ENCODE results near the gene TRMT10B. TPM values are rescaled to one million over a fixed set of nuclear protein-coding genes. Genes with fewer than 3 reads are reported as not detected.

The TRMT10B gene
- total and polyA plus RNA-seq, 10 of the 15 experiments (the other 5 are each of a cell fraction or from before 2014, with no cell fraction given) = 3.7 to 11.7 (median 6.8) TPM

- TF ChIP-seq, protein P1, sequence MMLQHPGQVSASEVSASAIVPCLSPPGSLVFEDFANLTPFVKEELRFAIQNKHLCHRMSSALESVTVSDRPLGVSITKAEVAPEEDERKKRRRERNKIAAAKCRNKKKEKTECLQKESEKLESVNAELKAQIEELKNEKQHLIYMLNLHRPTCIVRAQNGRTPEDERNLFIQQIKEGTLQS (IDR thresholded peaks at IDR 0.05; ENCODE audit: borderline replicate concordance, extremely low read depth, low read depth, low read length) = no peak
- TF ChIP-seq IKZF2 (IDR thresholded peaks at IDR 0.05) (no peak), SPI1 (IDR thresholded peaks at IDR 0.05; ENCODE audit: borderline replicate concordance, insufficient read depth, low read depth, low read length) (peak; percentile 28; the same call in 1 of the 2 replicates), SUPT20H (IDR thresholded peaks at IDR 0.05; ENCODE audit: borderline replicate concordance, control insufficient read depth, low read depth, low read length) (no peak), MYC (IDR thresholded peaks at IDR 0.05; ENCODE audit: insufficient read depth, insufficient read length, insufficient replicate concordance, low read length, severe bottlenecking) (no peak), POLR2AphosphoS2 (IDR thresholded peaks at IDR 0.05; ENCODE audit: low read depth, low read length) (no peak), ATF7 (IDR thresholded peaks at IDR 0.05; ENCODE audit: low read depth) (peak; percentile 68; the same call in 1 of the 2 replicates), CHD1 (IDR thresholded peaks at IDR 0.05; ENCODE audit: low read depth, low read length) (no peak), KAT2A (conservative IDR thresholded peaks at IDR 0.05; ENCODE audit: control insufficient read depth, low read depth, low read length) (no peak), RAD51 (IDR thresholded peaks at IDR 0.05) (peak; percentile 95)
Measured at GRCh38 chr9:37719526-37719925, 34.1 kb upstream of the TRMT10B start (continued).

DNA sequence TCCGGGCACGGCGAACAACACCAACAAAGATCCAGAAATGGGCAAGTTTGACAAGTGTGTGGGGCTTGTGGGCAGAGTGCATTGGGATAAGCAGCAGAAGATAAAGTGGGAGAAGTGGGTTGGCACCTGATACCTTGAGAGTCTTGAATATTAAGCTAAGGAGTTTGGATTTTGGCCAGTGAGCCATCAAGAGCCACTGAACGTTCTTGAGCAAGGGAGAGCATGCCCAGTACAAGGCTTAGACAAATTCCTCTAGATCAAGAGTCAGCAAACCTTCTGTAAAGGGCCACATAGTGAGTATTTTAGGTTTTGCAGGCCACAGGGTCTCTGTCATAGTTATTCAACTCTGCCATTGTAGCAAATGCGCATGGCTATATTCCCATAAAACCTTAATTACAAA is 26.6 kb upstream of the TRMT10B start:
- Histone ChIP-seq H3K4me3 (no peak overlapping the region), H3K27ac (ENCODE audit: control insufficient read depth, insufficient read depth) (no peak overlapping the region), H3K36me3 (ENCODE audit: control insufficient read depth in 2 of 2, insufficient read depth in 2 of 2, low read length in 1 of 2) (no peaks in the 10 kb centered on the region), H4K20me1 (ENCODE audit: control insufficient read depth, insufficient read depth) (no peaks in the 10 kb centered on the region), H2AFZ (ENCODE audit: control insufficient read depth, low read depth, low read length) (no peak overlapping the region), H3K9ac (ENCODE audit: control insufficient read depth, insufficient read depth, low read length) (no peak overlapping the region), H3K4me1 (ENCODE audit: control insufficient read depth, insufficient read depth, low read length) (no peaks in the 10 kb centered on the region), H3K27me3 (replicated peaks in 1 of 2; ENCODE audit: control insufficient read depth in 2 of 2, insufficient read depth in 2 of 2, low read length in 1 of 2) (no peaks in the 10 kb centered on the region), H3K4me2 (ENCODE audit: control insufficient read depth, insufficient read depth) (no peak overlapping the region), H3K79me2 (ENCODE audit: control insufficient read depth, insufficient read depth, low read length) (no peaks in the 10 kb centered on the region), H3K9me3 (replicated peaks; ENCODE audit: control insufficient read depth, insufficient read depth, low read length) (no peaks in the 10 kb centered on the region)
- RAD21 ChIA-PET (ENCODE audit: unreplicated experiment) = no interaction called here
- intact Hi-C loops (cut with micrococcal nuclease; ENCODE audit: unreplicated experiment) = no loop called here
- CTCF ChIA-PET = no interaction called here
- POLR2A ChIA-PET = no interaction called here
- in situ Hi-C loops (cut with MboI) = no loop called here
- no TSS peak for BruUV-seq (replicated peaks)
- FAIRE-seq = no peak
- ATAC-seq = no peak
- SMC1A ChIA-PET (ENCODE audit: uncharacterized antibody, unreplicated experiment) = no interaction called here
- 77% methylated on average over 5 of the region's 5 CpGs for WGBS (ENCODE audit: insufficient coverage, insufficient replicate concordance, low lambda C conversion rate, missing lambda C conversion rate)
- no peak for DNase-seq (ENCODE audit: low read depth, low spot score)
- TF ChIP-seq HDAC2 (IDR thresholded peaks at IDR 0.05) (no peak), CHD2 (IDR thresholded peaks at IDR 0.05; ENCODE audit: borderline replicate concordance, low read depth, low read length) (no peak), SPI1 (IDR thresholded peaks at IDR 0.05; ENCODE audit: borderline replicate concordance, insufficient read depth, low read depth, low read length) (no peak), HDGF (IDR thresholded peaks at IDR 0.05) (no peak), NFYB (IDR thresholded peaks at IDR 0.05; ENCODE audit: insufficient read depth, low read depth, low read length) (no peak), TARDBP (IDR thresholded peaks at IDR 0.05; ENCODE audit: borderline replicate concordance) (no peak), KAT2A (conservative IDR thresholded peaks at IDR 0.05; ENCODE audit: control insufficient read depth, low read depth, low read length) (no peak), ASH2L (IDR thresholded peaks at IDR 0.05; ENCODE audit: borderline replicate concordance, low read depth) (no peak), MLLT1 (IDR thresholded peaks at IDR 0.05) (no peak)
- TF ChIP-seq, protein P2, sequence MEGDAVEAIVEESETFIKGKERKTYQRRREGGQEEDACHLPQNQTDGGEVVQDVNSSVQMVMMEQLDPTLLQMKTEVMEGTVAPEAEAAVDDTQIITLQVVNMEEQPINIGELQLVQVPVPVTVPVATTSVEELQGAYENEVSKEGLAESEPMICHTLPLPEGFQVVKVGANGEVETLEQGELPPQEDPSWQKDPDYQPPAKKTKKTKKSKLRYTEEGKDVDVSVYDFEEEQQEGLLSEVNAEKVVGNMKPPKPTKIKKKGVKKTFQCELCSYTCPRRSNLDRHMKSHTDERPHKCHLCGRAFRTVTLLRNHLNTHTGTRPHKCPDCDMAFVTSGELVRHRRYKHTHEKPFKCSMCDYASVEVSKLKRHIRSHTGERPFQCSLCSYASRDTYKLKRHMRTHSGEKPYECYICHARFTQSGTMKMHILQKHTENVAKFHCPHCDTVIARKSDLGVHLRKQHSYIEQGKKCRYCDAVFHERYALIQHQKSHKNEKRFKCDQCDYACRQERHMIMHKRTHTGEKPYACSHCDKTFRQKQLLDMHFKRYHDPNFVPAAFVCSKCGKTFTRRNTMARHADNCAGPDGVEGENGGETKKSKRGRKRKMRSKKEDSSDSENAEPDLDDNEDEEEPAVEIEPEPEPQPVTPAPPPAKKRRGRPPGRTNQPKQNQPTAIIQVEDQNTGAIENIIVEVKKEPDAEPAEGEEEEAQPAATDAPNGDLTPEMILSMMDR (IDR thresholded peaks at IDR 0.05 in 2 of 3, conservative IDR thresholded peaks at IDR 0.05 in 1 of 3; ENCODE audit: control insufficient read depth in 2 of 3, extremely low read depth in 1 of 3, insufficient read depth in 1 of 3, low read depth in 3 of 3, low read length in 3 of 3) = no peak
- TF ChIP-seq, protein P3, sequence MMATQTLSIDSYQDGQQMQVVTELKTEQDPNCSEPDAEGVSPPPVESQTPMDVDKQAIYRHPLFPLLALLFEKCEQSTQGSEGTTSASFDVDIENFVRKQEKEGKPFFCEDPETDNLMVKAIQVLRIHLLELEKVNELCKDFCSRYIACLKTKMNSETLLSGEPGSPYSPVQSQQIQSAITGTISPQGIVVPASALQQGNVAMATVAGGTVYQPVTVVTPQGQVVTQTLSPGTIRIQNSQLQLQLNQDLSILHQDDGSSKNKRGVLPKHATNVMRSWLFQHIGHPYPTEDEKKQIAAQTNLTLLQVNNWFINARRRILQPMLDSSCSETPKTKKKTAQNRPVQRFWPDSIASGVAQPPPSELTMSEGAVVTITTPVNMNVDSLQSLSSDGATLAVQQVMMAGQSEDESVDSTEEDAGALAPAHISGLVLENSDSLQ (IDR thresholded peaks at IDR 0.05) = no peak
